HEK293 (cell line): ENCODE measurements around the gene NUP210.

Source experiments
- CTCF ChIA-PET: fragments of 350-600 bp; formaldehyde crosslinking; extraction: SDS; loops from one replicate; lab custom pipeline; 2021; ENCODE audit warnings: antibody characterized with exemption; lab: Yijun Ruan, JAX
- POLR2A ChIA-PET: fragments of 300-600 bp; formaldehyde crosslinking; extraction: SDS; loops from one replicate; lab custom pipeline; 2020; ENCODE audit warnings: antibody characterized with exemption, inconsistent platforms; lab: Yijun Ruan, JAX
- H3K27ac ChIP-seq: fragments of 200-500 bp; sonication (Bioruptor generic); 2 replicates; pipeline ENCODE4 v1.5.1; 2014; ENCODE audit warnings: low read depth, low read length, control low read depth, inconsistent platforms; ENCODE audit errors: extremely low read depth
- H3K36me3 ChIP-seq, 2 experiments: fragments of 200-500 bp in 1 of 2; sonication (Bioruptor generic) in 1 of 2; 1 replicate in 1 of 2; 2 replicates in 1 of 2; pipeline ENCODE4 v1.5.1; 2014 to 2017; ENCODE audit warnings: inconsistent platforms in 2 of 2, low read length in 2 of 2; ENCODE audit not compliant: control insufficient read depth in 2 of 2, insufficient read depth in 1 of 2
- H3K4me1 ChIP-seq: fragments of 200-500 bp; sonication (Bioruptor generic); 2 replicates; pipeline ENCODE4 v1.5.1; 2014; ENCODE audit warnings: mild to moderate bottlenecking, low read length, inconsistent platforms; ENCODE audit not compliant: control insufficient read depth, insufficient read depth
- H3K4me3 ChIP-seq: 2 replicates; pipeline ENCODE4 v1.5.1; 2011; ENCODE audit warnings: low read depth, mild to moderate bottlenecking, control low read depth, low read length, moderate library complexity
- H3K9me3 ChIP-seq: fragments of 200-500 bp; sonication (Bioruptor generic); 2 replicates; pipeline ENCODE4 v1.5.1; 2014; ENCODE audit warnings: low read depth, low read length, inconsistent platforms; ENCODE audit not compliant: control insufficient read depth, insufficient read depth
- EGR2 ChIP-seq: fragments of 450-650 bp; formaldehyde crosslinking; IDR thresholded peaks from 2 replicates; pipeline ENCODE4 v1.5.1; 2016; ENCODE audit warnings: low read depth, missing biosample characterization, missing genetic modification characterization
- GFI1B ChIP-seq: fragments of 450-650 bp; formaldehyde crosslinking; IDR thresholded peaks from 2 replicates; pipeline ENCODE4 v1.5.1; 2016; ENCODE audit warnings: missing biosample characterization, missing genetic modification characterization
- HOXD13 ChIP-seq: sonication (generic); formaldehyde crosslinking; IDR thresholded peaks from 2 replicates; pipeline ENCODE4 v1.8.0; 2022; ENCODE audit warnings: missing genetic modification reagents, borderline replicate concordance
- ZFP69B ChIP-seq: fragments of 450-650 bp; formaldehyde crosslinking; IDR thresholded peaks from 2 replicates; pipeline ENCODE4 v1.5.1; 2016; ENCODE audit warnings: missing biosample characterization, missing genetic modification characterization
- ZNF10 ChIP-seq: fragments of 450-650 bp; formaldehyde crosslinking; IDR thresholded peaks from 2 replicates; pipeline ENCODE4 v1.5.1; 2017; ENCODE audit warnings: missing biosample characterization, missing genetic modification characterization
- ZNF19 ChIP-seq: fragments of 450-650 bp; formaldehyde crosslinking; IDR thresholded peaks from 2 replicates; pipeline ENCODE4; 2016; ENCODE audit warnings: missing biosample characterization, missing genetic modification characterization, low read depth
- ZNF239 ChIP-seq: fragments of 450-650 bp; formaldehyde crosslinking; IDR thresholded peaks from 2 replicates; pipeline ENCODE4 v1.5.1; 2016; ENCODE audit warnings: missing biosample characterization, missing genetic modification characterization
- ZNF335 ChIP-seq: fragments of 450-650 bp; formaldehyde crosslinking; conservative IDR thresholded peaks from 2 replicates; pipeline ENCODE4 v1.5.1; 2016; ENCODE audit warnings: missing biosample characterization, missing genetic modification characterization
- ZNF341 ChIP-seq: fragments of 450-650 bp; formaldehyde crosslinking; IDR thresholded peaks from 2 replicates; pipeline ENCODE4; 2016; ENCODE audit warnings: low read depth, missing biosample characterization, missing genetic modification characterization
- ZNF350 ChIP-seq: fragments of 450-650 bp; formaldehyde crosslinking; IDR thresholded peaks from 2 replicates; pipeline ENCODE4 v1.5.0; 2017; ENCODE audit warnings: missing biosample characterization, mild to moderate bottlenecking, missing genetic modification characterization
- ZNF37A ChIP-seq: fragments of 450-650 bp; IDR thresholded peaks from 2 replicates; pipeline ENCODE4 v1.5.1; 2018; ENCODE audit warnings: missing biosample characterization, missing genetic modification characterization
- ZNF48 ChIP-seq: fragments of 450-650 bp; formaldehyde crosslinking; IDR thresholded peaks from 2 replicates; pipeline ENCODE4 v1.5.1; 2016; ENCODE audit warnings: missing biosample characterization, missing genetic modification characterization
- ZNF514 ChIP-seq: fragments of 450-650 bp; formaldehyde crosslinking; IDR thresholded peaks from 2 replicates; pipeline ENCODE4 v1.5.1; 2016; ENCODE audit warnings: missing biosample characterization, missing genetic modification characterization
- ZNF544 ChIP-seq: fragments of 450-650 bp; formaldehyde crosslinking; IDR thresholded peaks from 2 replicates; pipeline ENCODE4 v1.5.0; 2017; ENCODE audit warnings: missing biosample characterization, missing genetic modification characterization
- ZNF571 ChIP-seq: fragments of 450-650 bp; formaldehyde crosslinking; IDR thresholded peaks from 2 replicates; pipeline ENCODE4 v1.5.0; 2017; ENCODE audit warnings: missing biosample characterization, missing genetic modification characterization
- ZNF654 ChIP-seq: fragments of 450-650 bp; formaldehyde crosslinking; IDR thresholded peaks from 2 replicates; pipeline ENCODE4 v1.5.1; 2016; ENCODE audit warnings: low read depth, missing biosample characterization, missing genetic modification characterization
- ZNF677 ChIP-seq: fragments of 450-650 bp; IDR thresholded peaks from 2 replicates; pipeline ENCODE4 v1.5.0; 2018; ENCODE audit warnings: missing biosample characterization, mild to moderate bottlenecking, missing genetic modification characterization, moderate library complexity
- ZNF692 ChIP-seq: fragments of 450-650 bp; formaldehyde crosslinking; IDR thresholded peaks from 2 replicates; pipeline ENCODE4 v1.5.1; 2016; ENCODE audit warnings: missing biosample characterization, missing genetic modification characterization
- ZNF785 ChIP-seq: fragments of 450-650 bp; formaldehyde crosslinking; IDR thresholded peaks from 2 replicates; pipeline ENCODE4 v1.5.1; 2016; ENCODE audit warnings: missing biosample characterization, missing genetic modification characterization
- TF ChIP-seq, protein P1 (sequence below): fragments of 450-650 bp; formaldehyde crosslinking; IDR thresholded peaks from 2 replicates; pipeline ENCODE4 v1.5.1; 2017; ENCODE audit warnings: missing biosample characterization, missing genetic modification characterization

Gene NUP210

DNA sequence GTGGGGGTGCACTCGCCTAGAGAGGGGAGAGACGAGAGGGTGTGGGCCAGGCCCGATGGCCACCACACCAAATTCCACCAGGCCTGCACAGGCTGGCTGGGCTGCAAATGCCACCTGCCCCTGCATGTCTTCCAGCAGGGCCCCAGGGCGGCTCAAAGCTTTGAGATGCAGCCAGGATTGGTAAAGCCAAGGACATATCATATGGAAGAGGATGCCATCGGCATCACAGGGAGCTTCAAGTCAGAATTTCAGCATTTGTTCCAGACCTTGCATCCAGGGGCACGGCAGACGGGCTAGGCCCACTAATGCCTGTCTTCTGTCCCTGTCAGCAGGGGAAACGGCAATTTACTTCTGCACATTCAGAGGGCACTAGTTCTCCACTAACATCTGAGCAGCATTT, 97.8 kb downstream of the NUP210 start:
- H3K36me3 ChIP-seq: peaks cover 0 to 96% of the 10 kb centered on the region in 2 experiments; a peak in 2 of 3 replicates
- CTCF ChIA-PET: interaction anchor here (2.0 kb wide), 1 partner anchor 231 kb away, joined by 6 read pairs; no protein-coding TSS in a partner anchor
- H3K4me3 ChIP-seq: no peak overlapping the region

GRCh38 chr3:13319564-13320220, 100.4 kb downstream of the NUP210 start:
- no peaks in the 10 kb centered on the region for H3K9me3 ChIP-seq
- H3K27ac ChIP-seq: no peak overlapping the region
- ChIA-PET POLR2A (no interaction called here), CTCF (interaction anchor here (0.6 to 0.7 kb wide), 2 partner anchors 227 to 497 kb away, joined by 3 read pairs; no protein-coding TSS in a partner anchor)
- H3K4me1 ChIP-seq: no peaks in the 10 kb centered on the region
- peaks cover 0 to 94% of the 10 kb centered on the region in 2 experiments; a peak in 2 of 3 replicates for H3K36me3 ChIP-seq
- TF ChIP-seq ZNF514: no peak
- TF ChIP-seq ZNF692 (tag by site-specific recombination): 0 out of 2 replicates have a peak, but pooled peaks have one; percentile 30
- H3K4me3 ChIP-seq: no peak overlapping the region

More for the DNA sequence above, 97.8 kb downstream of the NUP210 start:
- TF ChIP-seq ZNF239: no peak
- TF ChIP-seq ZNF335 (tag by site-specific recombination): no peak
- TF ChIP-seq ZNF350: no peak
- TF ChIP-seq ZNF341: no peak
- no peak for TF ChIP-seq ZNF37A
- TF ChIP-seq ZNF544 (tag by site-specific recombination): no peak
- TF ChIP-seq ZNF785 (tag by site-specific recombination): no peak
- TF ChIP-seq ZNF571 (tag by site-specific recombination): no peak
- TF ChIP-seq ZNF10 (tag by site-specific recombination): no peak
- no peak for TF ChIP-seq ZNF677
- TF ChIP-seq GFI1B (tag by site-specific recombination): no peak
- TF ChIP-seq ZFP69B (tag by site-specific recombination): no peak
- no peak for TF ChIP-seq ZNF19 (tag by site-specific recombination)
- TF ChIP-seq, protein P1, sequence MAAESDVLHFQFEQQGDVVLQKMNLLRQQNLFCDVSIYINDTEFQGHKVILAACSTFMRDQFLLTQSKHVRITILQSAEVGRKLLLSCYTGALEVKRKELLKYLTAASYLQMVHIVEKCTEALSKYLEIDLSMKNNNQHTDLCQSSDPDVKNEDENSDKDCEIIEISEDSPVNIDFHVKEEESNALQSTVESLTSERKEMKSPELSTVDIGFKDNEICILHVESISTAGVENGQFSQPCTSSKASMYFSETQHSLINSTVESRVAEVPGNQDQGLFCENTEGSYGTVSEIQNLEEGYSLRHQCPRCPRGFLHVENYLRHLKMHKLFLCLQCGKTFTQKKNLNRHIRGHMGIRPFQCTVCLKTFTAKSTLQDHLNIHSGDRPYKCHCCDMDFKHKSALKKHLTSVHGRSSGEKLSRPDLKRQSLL (tag by site-specific recombination): no peak
- no peak for TF ChIP-seq ZNF654 (tag by site-specific recombination)
- no peak for TF ChIP-seq ZNF48 (tag by site-specific recombination)
- TF ChIP-seq HOXD13 (CRISPR knock-in tag): no peak
- no peak for TF ChIP-seq EGR2 (tag by site-specific recombination)
- POLR2A ChIA-PET: no interaction called here
- Histone ChIP-seq H3K4me1 (no peaks in the 10 kb centered on the region), H3K9me3 (no peaks in the 10 kb centered on the region), H3K27ac (no peak overlapping the region)
